ENCODE results near the gene GPRC5C.

GPRC5C gene

DNA sequence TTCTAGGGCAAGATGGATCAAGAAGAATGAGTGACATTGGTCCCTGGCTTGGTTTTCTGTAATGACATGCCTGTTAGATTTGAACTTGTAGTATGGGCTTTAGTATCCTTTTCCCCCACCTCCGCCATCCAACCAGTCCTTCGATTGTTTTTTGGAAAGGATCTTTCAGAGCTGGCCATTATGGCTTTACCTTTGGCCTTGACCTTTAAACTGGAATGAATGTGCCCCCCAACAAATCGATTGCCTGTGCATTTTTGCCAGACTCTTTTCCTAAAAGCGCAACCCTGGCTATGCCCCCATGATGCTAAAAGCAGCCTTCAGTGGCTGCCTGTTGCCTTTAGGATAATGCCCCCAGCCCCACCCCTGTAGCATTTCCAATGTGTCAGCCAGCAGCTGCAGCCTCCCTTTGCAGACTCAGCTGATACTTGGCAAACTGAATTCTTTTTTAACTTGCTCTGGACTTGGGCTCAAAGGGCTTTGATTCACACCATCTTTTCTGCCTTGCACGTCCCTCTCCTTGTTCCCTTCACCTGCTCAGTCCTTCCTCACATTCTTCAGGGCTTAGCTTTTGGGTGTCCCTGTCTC lies 4.0 kb downstream of the GPRC5C start:
- DNase-seq = no peak

DNA sequence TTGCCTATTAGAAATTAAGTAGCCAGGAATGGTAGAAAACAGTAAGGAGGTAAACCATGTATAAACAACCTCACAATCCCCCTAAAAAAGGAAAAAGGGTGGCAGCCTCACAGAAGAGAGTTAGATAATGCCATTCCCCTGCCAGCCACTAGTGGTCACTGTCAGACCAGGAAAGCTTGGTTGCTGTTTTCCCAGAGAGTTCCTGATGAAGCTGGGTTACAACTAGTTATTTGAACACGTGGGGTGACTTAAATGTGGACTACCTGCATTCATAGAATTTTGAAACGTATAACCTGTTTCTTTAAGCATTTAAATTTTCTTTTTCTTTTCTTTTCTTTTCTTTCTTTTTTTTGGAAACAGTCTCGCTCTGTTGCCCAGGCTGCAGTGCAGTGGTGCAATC lies 5.8 kb downstream of the GPRC5C start:
- DNase-seq = no peak

DNA sequence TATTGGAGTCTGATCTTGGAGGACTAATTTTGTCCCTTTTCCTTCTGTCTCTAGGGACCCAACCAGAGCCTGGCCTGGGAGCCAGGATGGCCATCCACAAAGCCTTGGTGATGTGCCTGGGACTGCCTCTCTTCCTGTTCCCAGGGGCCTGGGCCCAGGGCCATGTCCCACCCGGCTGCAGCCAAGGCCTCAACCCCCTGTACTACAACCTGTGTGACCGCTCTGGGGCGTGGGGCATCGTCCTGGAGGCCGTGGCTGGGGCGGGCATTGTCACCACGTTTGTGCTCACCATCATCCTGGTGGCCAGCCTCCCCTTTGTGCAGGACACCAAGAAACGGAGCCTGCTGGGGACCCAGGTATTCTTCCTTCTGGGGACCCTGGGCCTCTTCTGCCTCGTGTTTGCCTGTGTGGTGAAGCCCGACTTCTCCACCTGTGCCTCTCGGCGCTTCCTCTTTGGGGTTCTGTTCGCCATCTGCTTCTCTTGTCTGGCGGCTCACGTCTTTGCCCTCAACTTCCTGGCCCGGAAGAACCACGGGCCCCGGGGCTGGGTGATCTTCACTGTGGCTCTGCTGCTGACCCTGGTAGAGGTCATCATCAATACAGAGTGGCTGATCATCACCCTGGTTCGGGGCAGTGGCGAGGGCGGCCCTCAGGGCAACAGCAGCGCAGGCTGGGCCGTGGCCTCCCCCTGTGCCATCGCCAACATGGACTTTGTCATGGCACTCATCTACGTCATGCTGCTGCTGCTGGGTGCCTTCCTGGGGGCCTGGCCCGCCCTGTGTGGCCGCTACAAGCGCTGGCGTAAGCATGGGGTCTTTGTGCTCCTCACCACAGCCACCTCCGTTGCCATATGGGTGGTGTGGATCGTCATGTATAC lies 8.0 kb downstream of the GPRC5C start:
- no peak for DNase-seq

DNA sequence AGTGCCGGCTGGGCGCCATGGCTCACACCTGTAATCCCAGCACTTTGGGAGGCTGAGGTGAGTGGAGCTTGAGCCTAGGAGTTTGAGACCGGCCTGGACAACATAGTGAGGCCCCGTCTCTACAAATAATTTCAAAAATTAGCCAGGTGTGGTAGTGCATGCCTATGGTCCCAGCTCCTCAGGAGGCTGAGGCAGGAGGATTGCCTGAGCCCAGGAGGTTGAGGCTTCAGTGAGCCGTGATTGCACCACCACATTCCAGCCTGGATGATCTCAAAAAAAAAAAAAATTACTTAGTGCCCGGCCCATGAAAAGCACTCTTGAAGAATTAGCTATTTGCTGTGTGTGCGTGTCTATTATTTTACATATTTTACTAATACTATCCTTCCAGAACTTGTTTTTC lies 9.6 kb downstream of the GPRC5C start:
- no peak for DNase-seq

DNA sequence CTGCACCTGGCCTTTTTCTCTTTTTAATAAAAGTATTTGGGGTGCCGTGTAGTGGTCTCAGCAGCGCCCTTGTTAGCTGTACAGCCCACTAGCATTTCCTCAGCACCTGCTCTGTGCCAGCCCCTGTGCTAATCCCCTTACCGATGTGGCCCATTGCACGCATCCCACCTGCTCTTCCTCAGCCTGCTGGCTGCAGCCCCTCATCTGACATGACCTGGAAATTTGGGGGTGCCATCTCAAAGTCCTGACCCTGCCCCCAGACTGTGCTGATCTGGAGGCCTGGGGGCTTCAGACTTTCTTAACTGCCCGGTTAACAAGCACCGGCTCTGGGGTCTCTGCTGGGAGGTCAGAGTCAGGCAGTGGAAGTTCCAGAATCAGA lies 10.4 kb downstream of the GPRC5C start:
- DNase-seq = no peak

DNA sequence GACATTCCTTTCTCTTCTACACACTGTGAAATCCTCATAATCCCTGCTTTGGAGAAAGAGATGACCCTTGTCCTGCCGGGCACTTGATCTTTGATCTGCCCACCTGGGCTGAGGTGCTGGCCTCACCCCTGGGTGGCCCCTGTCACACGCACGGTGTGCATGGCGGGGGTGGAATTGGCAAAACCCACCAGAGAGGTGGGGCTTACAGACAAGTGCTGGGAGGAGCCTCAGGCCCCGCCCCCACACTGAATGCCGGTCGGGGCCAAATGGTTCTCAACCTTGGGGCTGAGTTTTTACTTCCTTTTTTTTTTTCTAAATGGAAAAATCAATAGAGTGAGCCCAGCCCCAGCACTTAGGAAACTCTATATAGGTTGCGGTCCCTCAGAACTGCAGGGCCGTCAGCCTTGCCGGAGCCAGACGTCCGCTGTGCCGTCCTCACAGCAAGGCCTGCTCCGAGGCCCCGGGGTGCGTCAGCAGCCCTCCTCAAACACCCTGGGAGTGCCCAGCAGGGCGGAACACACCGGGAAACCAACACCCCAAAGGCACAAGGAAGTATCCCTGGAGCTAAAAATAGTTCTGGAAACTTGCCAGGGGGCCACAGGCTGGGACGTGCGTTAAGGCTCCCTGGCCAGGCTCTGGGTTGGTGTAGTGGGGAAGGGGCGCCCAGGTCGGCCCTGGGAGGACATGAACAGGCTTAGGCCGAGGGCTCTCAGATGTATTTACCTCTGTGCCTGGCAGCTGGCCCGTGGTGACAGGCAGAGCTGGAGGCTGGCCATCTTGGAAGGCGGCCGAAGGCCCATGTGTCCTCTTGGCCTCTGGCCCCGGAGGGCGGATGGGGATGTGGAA lies 11.0 kb downstream of the GPRC5C start:
- DNase-seq = peak; percentile 54

DNA sequence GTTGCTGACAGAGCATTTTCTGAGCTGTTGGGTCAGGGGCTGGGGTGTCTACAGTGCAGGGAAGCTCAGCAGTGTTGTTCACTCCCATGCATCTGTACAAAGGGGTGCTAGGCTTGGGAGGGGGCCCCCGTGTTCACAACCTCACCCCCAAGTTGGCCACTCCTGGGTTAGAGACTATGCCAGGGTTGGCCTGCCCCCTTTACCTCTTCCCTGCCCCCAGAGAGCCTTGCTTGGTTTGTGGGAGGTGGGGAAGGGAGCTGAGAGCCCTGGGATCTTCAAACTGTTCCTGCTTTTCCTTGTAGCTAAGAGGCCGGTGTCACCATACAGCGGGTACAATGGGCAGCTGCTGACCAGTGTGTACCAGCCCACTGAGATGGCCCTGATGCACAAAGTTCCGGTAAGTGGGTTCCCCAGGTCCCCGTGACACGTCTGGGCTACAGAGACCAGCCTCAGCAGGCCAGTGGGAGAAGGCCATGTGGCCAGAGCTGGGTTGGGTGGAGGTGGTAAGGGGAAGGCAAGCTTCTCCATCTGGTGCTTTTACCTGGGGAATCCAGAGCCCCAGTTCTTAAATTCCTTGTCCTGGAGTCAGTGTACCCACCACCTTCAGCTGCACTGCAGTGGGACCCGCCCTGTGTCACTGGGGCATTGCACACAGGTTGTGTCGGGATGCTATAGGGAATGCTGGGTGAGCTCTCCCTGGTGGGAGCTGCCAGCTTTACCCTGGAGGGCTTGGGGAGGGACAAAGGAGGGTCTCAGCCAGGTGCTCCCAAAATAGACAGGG lies 11.8 kb downstream of the GPRC5C start:
- no peak for DNase-seq

DNA sequence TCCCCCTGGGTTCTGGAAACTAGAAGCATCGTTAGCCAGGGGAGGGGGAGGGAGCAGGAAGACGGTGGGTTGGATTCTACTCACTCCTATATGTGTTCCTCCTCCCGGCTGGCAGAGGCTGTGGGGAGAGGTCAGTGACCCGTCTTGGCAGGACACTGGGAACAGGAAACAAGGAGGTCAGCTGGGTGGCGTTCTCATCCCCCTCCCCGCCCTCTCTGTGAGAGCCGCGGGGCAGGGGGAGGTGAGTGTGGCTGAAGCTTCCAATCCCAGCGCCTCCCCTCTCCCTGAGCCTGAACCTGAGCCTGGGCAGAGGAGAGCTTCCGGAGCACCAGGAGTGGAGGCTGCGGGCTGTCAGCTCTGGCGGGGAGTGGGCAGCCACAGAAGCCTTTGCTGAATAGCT lies 12.5 kb downstream of the GPRC5C start:
- no peak for DNase-seq

DNA sequence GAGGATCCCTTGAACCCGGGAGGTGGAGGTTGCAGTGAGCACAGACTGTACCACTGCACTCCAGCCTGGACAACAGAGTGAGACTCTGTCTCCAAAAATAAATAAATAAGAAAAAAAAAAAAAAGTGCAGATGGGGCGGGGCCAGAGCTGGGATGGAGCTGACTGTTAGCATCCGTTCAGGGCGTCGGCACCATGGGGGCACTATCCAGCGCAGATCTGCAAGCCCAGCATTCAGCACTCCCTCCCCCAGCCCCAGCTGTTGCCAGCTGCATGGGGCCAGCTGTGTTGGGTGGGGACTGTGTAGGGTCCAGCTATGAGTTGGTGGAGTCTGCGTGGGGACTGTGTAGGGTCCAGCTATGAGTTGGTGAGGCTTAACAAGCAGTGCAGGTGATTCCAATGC lies 13.3 kb downstream of the GPRC5C start:
- no peak for DNase-seq

DNA sequence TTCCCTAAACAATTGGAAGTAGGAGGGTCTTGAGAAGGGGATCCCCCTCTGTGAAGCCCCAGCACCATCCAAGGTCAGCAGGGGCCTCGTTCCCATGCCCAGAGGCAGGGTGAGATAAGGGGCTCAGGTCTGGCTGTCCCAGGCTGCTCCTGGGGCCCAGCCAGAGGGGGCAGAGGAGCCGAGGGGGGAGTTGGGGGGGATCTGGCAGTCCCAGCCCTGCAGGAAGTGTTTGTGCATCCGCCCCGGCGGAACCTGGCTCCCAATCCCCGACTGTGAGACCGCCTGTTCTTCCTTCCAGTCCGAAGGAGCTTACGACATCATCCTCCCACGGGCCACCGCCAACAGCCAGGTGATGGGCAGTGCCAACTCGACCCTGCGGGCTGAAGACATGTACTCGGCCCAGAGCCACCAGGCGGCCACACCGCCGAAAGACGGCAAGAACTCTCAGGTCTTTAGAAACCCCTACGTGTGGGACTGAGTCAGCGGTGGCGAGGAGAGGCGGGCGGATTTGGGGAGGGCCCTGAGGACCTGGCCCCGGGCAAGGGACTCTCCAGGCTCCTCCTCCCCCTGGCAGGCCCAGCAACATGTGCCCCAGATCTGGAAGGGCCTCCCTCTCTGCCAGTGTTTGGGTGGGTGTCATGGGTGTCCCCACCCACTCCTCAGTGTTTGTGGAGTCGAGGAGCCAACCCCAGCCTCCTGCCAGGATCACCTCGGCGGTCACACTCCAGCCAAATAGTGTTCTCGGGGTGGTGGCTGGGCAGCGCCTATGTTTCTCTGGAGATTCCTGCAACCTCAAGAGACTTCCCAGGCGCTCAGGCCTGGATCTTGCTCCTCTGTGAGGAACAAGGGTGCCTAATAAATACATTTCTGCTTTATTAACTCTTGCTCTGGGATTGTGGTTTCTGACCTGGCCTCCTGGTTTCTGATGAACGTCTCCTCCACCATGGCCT lies 14.9 kb downstream of the GPRC5C start:
- no peak for DNase-seq

GRCh38 chr17:74447628-74448159 lies 15.8 kb downstream of the GPRC5C start:
- DNase-seq = no peak

DNA sequence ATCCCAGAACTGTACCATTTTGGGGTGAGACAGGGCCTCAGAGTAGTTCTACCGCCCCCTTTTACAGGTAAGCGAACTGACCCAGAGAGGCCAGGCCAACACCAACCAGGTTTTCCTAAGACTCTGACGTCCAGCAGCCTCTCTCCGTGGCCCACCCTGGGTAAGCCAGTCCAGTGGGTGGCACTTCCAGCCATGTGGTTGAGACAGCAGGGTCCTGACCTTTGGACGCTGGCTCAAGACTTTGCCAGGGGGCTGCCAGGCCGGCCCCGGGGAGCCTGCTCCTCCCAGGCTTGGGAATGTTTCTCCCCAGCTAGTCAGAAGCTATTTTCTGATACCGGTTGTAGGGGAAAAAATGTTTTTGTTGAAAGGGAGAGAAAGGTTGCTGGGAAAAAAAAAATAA lies 16.9 kb downstream of the GPRC5C start:
- no peak for DNase-seq

DNA sequence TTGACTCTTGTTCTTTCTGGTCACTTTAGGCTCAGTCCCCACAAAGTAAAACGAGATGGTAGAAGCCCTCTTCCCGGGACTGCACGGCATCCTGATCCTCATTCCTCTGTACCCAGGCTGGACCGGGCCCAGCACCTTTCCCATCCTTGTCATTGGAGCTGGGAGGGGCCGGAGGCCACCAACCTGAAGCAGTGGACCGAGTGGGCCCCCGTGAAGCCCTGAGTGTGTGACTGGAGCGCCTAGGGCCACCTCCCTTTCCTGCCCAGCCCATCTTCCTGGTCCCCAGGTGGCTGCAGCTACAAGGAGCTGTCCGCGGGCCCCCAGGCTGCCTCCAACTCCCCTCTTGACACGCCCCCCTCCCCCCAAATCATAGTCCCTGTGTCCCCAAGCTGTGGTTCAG lies 17.4 kb downstream of the GPRC5C start:
- no peak for DNase-seq

- no peak for DNase-seq
Measured at GRCh38 chr17:74449773-74450172, 17.9 kb downstream of the GPRC5C start.

GRCh38 chr17:74450231-74450630 lies 18.3 kb downstream of the GPRC5C start:
- no peak for DNase-seq

DNA sequence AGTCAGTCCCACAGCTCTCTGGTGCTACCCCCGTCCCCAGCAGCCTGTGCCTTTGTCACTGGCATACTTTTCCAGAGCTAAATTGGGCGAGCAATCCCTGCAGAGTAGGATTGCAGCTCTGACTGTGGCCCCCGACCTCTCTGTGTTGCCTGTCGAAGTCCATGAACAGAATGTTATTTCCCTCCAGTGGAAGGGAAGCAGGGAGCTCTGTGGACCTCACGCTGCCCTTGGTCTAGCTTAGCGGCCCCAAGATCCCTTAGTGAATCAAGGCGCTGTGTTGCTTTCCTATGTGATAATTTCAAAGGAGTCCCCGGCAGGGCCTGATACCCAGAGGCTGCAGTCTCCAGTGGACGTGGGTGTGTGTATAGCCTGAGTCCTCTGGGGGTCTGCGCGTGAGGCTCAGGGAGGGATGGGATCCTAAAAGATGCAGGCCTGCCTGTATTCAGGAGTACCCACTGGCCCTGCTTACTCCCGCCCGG lies 19.1 kb downstream of the GPRC5C start:
- no peak for DNase-seq

- DNase-seq = no peak
Measured at GRCh38 chr17:74451557-74451956, 19.7 kb downstream of the GPRC5C start.

GRCh38 chr17:74452033-74452840 lies 20.3 kb downstream of the GPRC5C start:
- no peak for DNase-seq

- DNase-seq = peak; percentile 45
Measured at GRCh38 chr17:74452841-74453661, 21.2 kb downstream of the GPRC5C start.
